GM12801 (cell line): ENCODE results near the gene C12orf50.

Source experiments
- CTCF ChIP-seq: IDR thresholded peaks from one replicate; pipeline ENCODE4 v1.5.1; 2011; ENCODE audit warnings: control low read depth; ENCODE audit not compliant: insufficient read length; ENCODE audit errors: extremely low read depth

Gene C12orf50

GRCh38 chr12:87930627-87931026 is 98.6 kb downstream of the C12orf50 start:
- TF ChIP-seq CTCF = no peak
